ENCODE measurements around the gene CCDC77.

Gene CCDC77

GRCh38 chr12:482061-482460 is 80.6 kb downstream of the CCDC77 start:
- DNase-seq, result no peak

- DNase-seq, result no peak
These were observed 82.7 kb downstream of the CCDC77 start for GRCh38 chr12:484096-484495.

- DNase-seq, result no peak
These were observed 88.8 kb downstream of the CCDC77 start for GRCh38 chr12:490260-490659.
